Skin epidermis (tissue), 12 donors: ENCODE measurements around the gene DOP1A.

ENCODE experiments used
- H3K27ac ChIP-seq, 21 experiments: fragments of 200-600 bp; sonication (generic) in 11 of 21; one replicate each; pipeline ENCODE4 v1.5.0; 2020; ENCODE audit warnings: mild to moderate bottlenecking in 3 of 21, inconsistent platforms in 2 of 21, moderate library complexity in 2 of 21
- H3K4me3 ChIP-seq, 7 experiments: fragments of 200-600 bp; sonication (generic) in 2 of 7; one replicate each; pipeline ENCODE4 v1.5.0; 2020; ENCODE audit warnings: inconsistent platforms in 2 of 7, mild to moderate bottlenecking in 2 of 7, moderate library complexity in 1 of 7

The DOP1A gene

GRCh38 chr6:83138118-83138722 is 70.7 kb downstream of the DOP1A start:
- H3K27ac ChIP-seq = no peak overlapping the region
- no peak overlapping the region for H3K4me3 ChIP-seq

GRCh38 chr6:83138758-83139157 is 71.3 kb downstream of the DOP1A start:
- H3K4me3 ChIP-seq = no peak overlapping the region
- H3K27ac ChIP-seq = no peak overlapping the region

GRCh38 chr6:83151114-83151513 is 83.6 kb downstream of the DOP1A start:
- Histone ChIP-seq H3K27ac (no peak overlapping the region), H3K4me3 (no peak overlapping the region)

- no peak overlapping the region for H3K4me3 ChIP-seq
- no peak overlapping the region for H3K27ac ChIP-seq
Observed at GRCh38 chr6:83152913-83153312, 85.4 kb downstream of the DOP1A start.

- Histone ChIP-seq H3K4me3 (no peak overlapping the region), H3K27ac (no peak overlapping the region)
Observed at GRCh38 chr6:83153883-83154521, 86.5 kb downstream of the DOP1A start.

- no peak overlapping the region for H3K4me3 ChIP-seq
- H3K27ac ChIP-seq = no peak overlapping the region
Observed at GRCh38 chr6:83155794-83156193, 88.3 kb downstream of the DOP1A start.

GRCh38 chr6:83160167-83160566 is 92.7 kb downstream of the DOP1A start:
- Histone ChIP-seq H3K27ac (no peak overlapping the region), H3K4me3 (no peak overlapping the region)

GRCh38 chr6:83167726-83168278 is 100.3 kb downstream of the DOP1A start:
- Histone ChIP-seq H3K27ac (no peak overlapping the region), H3K4me3 (no peak overlapping the region)

- no peak overlapping the region for H3K27ac ChIP-seq
- H3K4me3 ChIP-seq = no peak overlapping the region
Observed at GRCh38 chr6:83168556-83168955, 101.1 kb downstream of the DOP1A start.

- H3K4me3 ChIP-seq = no peak overlapping the region
- no peak overlapping the region for H3K27ac ChIP-seq
Observed at GRCh38 chr6:83169106-83169505, 101.6 kb downstream of the DOP1A start.

GRCh38 chr6:83169511-83169910 is 102.0 kb downstream of the DOP1A start:
- H3K27ac ChIP-seq = no peak overlapping the region
- H3K4me3 ChIP-seq = no peak overlapping the region

GRCh38 chr6:83176246-83176645 is 108.8 kb downstream of the DOP1A start:
- Histone ChIP-seq H3K27ac (no peak overlapping the region), H3K4me3 (no peak overlapping the region)

- no peak overlapping the region for H3K27ac ChIP-seq
- no peak overlapping the region for H3K4me3 ChIP-seq
Observed at GRCh38 chr6:83180426-83180950, 113.0 kb downstream of the DOP1A start.

GRCh38 chr6:83182114-83182513 is 114.6 kb downstream of the DOP1A start:
- H3K27ac ChIP-seq = no peak overlapping the region
- no peak overlapping the region for H3K4me3 ChIP-seq

GRCh38 chr6:83183082-83183828 is 115.8 kb downstream of the DOP1A start:
- H3K27ac ChIP-seq = peak overlapping the region in 3 of 21 experiments; percentile 5 to 16 (median 7)

GRCh38 chr6:83185096-83185495 is 117.6 kb downstream of the DOP1A start:
- no peak overlapping the region for H3K4me3 ChIP-seq

More at GRCh38 chr6:83183082-83183828, 115.8 kb downstream of the DOP1A start:
- H3K4me3 ChIP-seq = no peak overlapping the region

GRCh38 chr6:83188501-83188900 is 121.0 kb downstream of the DOP1A start:
- no peak overlapping the region for H3K4me3 ChIP-seq
- H3K27ac ChIP-seq = no peak overlapping the region

More at GRCh38 chr6:83185096-83185495, 117.6 kb downstream of the DOP1A start:
- no peak overlapping the region for H3K27ac ChIP-seq

- Histone ChIP-seq H3K4me3 (no peak overlapping the region), H3K27ac (no peak overlapping the region)
Observed at GRCh38 chr6:83190626-83191025, 123.2 kb downstream of the DOP1A start.

GRCh38 chr6:83191974-83192373 is 124.5 kb downstream of the DOP1A start:
- H3K4me3 ChIP-seq = peak overlapping the region; percentile 53 to 98 (median 94)
- H3K27ac ChIP-seq = peak overlapping the region in 1 of 21 experiments; percentile 89

GRCh38 chr6:83192456-83192855 is 125.0 kb downstream of the DOP1A start:
- H3K4me3 ChIP-seq = peak overlapping the region; percentile 53 to 98 (median 94)
- H3K27ac ChIP-seq = peak overlapping the region in 20 of 21 experiments; percentile 51 to 95 (median 86)
